KOPT-K1 (cell line): ENCODE data around the gene CKB.

Experiments
- H3K27ac ChIP-seq: fragments of 200-600 bp; sonication (generic); 2 replicates; pipeline ENCODE4 v1.5.1; 2016; ENCODE audit warnings: antibody characterized with exemption, mild to moderate bottlenecking, low read depth, low read length; ENCODE audit not compliant: poor library complexity, severe bottlenecking
- H3K36me3 ChIP-seq: fragments of 200-600 bp; sonication (generic); 2 replicates; pipeline ENCODE4 v1.5.1; 2017; ENCODE audit warnings: antibody characterized with exemption, mild to moderate bottlenecking, low read length, moderate library complexity; ENCODE audit not compliant: insufficient read depth
- H3K9me3 ChIP-seq: fragments of 200-600 bp; sonication (generic); 2 replicates; pipeline ENCODE4 v1.5.1; 2017; ENCODE audit warnings: antibody characterized with exemption, low read length, mild to moderate bottlenecking; ENCODE audit not compliant: insufficient read depth, poor library complexity, severe bottlenecking

CKB gene

GRCh38 chr14:103485504-103485903, 37.1 kb downstream of the CKB start:
- no peak overlapping the region for H3K27ac ChIP-seq
- peaks cover 73% of the 10 kb centered on the region for H3K36me3 ChIP-seq
- H3K9me3 ChIP-seq: no peaks in the 10 kb centered on the region

GRCh38 chr14:103483600-103483999, 39.0 kb downstream of the CKB start:
- Histone ChIP-seq H3K9me3 (no peaks in the 10 kb centered on the region), H3K27ac (no peak overlapping the region), H3K36me3 (peaks cover 73% of the 10 kb centered on the region)

GRCh38 chr14:103480595-103480994, 42.0 kb downstream of the CKB start:
- H3K36me3 ChIP-seq: peaks cover 81% of the 10 kb centered on the region
- H3K9me3 ChIP-seq: no peaks in the 10 kb centered on the region
- H3K27ac ChIP-seq: no peak overlapping the region

GRCh38 chr14:103476631-103477030, 46.0 kb downstream of the CKB start:
- H3K36me3 ChIP-seq: peaks cover 85% of the 10 kb centered on the region
- H3K9me3 ChIP-seq: no peaks in the 10 kb centered on the region
- H3K27ac ChIP-seq: no peak overlapping the region

GRCh38 chr14:103476065-103476464, 46.6 kb downstream of the CKB start:
- H3K27ac ChIP-seq: no peak overlapping the region
- H3K36me3 ChIP-seq: peaks cover 86% of the 10 kb centered on the region
- no peaks in the 10 kb centered on the region for H3K9me3 ChIP-seq

- Histone ChIP-seq H3K27ac (no peak overlapping the region), H3K36me3 (peaks cover 86% of the 10 kb centered on the region), H3K9me3 (no peaks in the 10 kb centered on the region)
Measured at GRCh38 chr14:103474893-103475292, 47.7 kb downstream of the CKB start.

- Histone ChIP-seq H3K36me3 (peaks cover 94% of the 10 kb centered on the region), H3K9me3 (no peaks in the 10 kb centered on the region), H3K27ac (no peak overlapping the region)
Measured at GRCh38 chr14:103472939-103473338, 49.7 kb downstream of the CKB start.
